Heart right ventricle (tissue), 16 donors: ENCODE data around the gene TNS3. TPM values are rescaled to one million over a fixed set of nuclear protein-coding genes. Genes with fewer than 3 reads are reported as not detected.

ENCODE experiments used
- ATAC-seq, 8 donors: fragments of 200-7000 bp; cut with Tn5 transposase; one replicate each; pipeline ENCODE4 v1.9.1; 2020; ENCODE audit warnings: mild to moderate bottlenecking in 8 of 8, moderate library complexity in 8 of 8, moderate number of reproducible peaks in 1 of 8
- DNase-seq, 2 donors: peaks; one replicate each; pipeline ENCODE4 v3.0.0-alpha.2; 2020
- H3K27ac ChIP-seq, 10 donors: fragments of 200-600 bp; sonication (generic) in 2 of 10; one replicate each; pipeline versions ENCODE4 v1.5.0 to v1.8.0; 2020 to 2022; ENCODE audit warnings: mild to moderate bottlenecking in 3 of 10
- H3K27me3 ChIP-seq, 7 donors: fragments of 200-600 bp; one replicate each; pipeline ENCODE4 v1.8.0; 2021 to 2022; ENCODE audit warnings: mild to moderate bottlenecking in 2 of 7
- H3K36me3 ChIP-seq, 9 donors: fragments of 200-600 bp; sonication (generic) in 1 of 9; one replicate each; pipeline versions ENCODE4 v1.5.0 to v1.8.0; 2020 to 2022; ENCODE audit warnings: mild to moderate bottlenecking in 2 of 9
- H3K4me1 ChIP-seq, 9 donors: fragments of 200-600 bp; sonication (generic) in 1 of 9; one replicate each; pipeline versions ENCODE4 v1.5.0 to v1.8.0; 2020 to 2022; ENCODE audit warnings: mild to moderate bottlenecking in 4 of 9
- H3K4me3 ChIP-seq, 10 donors: fragments of 200-600 bp; sonication (generic) in 2 of 10; one replicate each; pipeline versions ENCODE4 v1.5.0 to v1.8.0; 2020 to 2022; ENCODE audit warnings: mild to moderate bottlenecking in 7 of 10, moderate library complexity in 2 of 10
- H3K9me3 ChIP-seq, 11 donors: fragments of 200-600 bp in 10 of 11; sonication (generic) in 2 of 11; one replicate each; pipeline versions ENCODE4 v1.5.0 to v1.8.0; 2013 to 2022; ENCODE audit warnings: mild to moderate bottlenecking in 2 of 11, control low read depth in 1 of 11, moderate library complexity in 1 of 11
- WGBS, 2 donors: extraction: QIAGEN DNeasy Blood & Tissue Kit; methylation state at CpG; one replicate each; pipeline ENCODE4 v1.1.7; 2013; ENCODE audit warnings: inconsistent platforms in 1 of 2; 5-methylcytosine and 5-hydroxymethylcytosine counted together
- intact Hi-C, 10 donors: fragments of 100-400 bp; cut with DNase I; formaldehyde crosslinking; loops; one replicate each; pipeline versions ENCODE4 v1.11.1 to v1.14.2; 2022
- polyA plus RNA-seq, 2 donors: library from polyadenylated mRNA; stranded (reverse); fragments of 200-250 nt; gene quantifications; one replicate each; pipeline ENCODE4 v1.2.3, GENCODE V29; 2013
- total RNA-seq, 10 donors: library from RNA; stranded (reverse); fragmentation: NEBNext Ultra II Directional in 3 of 10; extraction: Animal tissue kit (Norgen Biotek cat#: 25700) in 3 of 10; gene quantifications; one replicate each; pipeline versions ENCODE4 v1.2.1 to v1.2.4, GENCODE V29; 2021 to 2023
- TF ChIP-seq, protein P1 (sequence below), 9 donors: fragments of 200-600 bp; sonication (generic) in 2 of 9; IDR thresholded peaks; one replicate each; pipeline versions ENCODE4 v1.5.0 to v1.8.0; 2021 to 2022; ENCODE audit warnings: antibody characterized with exemption in 9 of 9, mild to moderate bottlenecking in 5 of 9, moderate library complexity in 1 of 9
- donor health status: Arrhythmogenic right ventricular cardiomyopathy.
- donor health status: ischemic (EF 13 %, LVEDD 7.1; RV severe dilation, severe dysfunction).
- donor health status: healthy with polysubstance abuse.
- donor health status: DM: no; HTN: yes; CAD: no.
- donor health status: DM: no; HTN: no; CAD: no.
- donor health status: ischemic (EF 25% LVEDD 6.9; RV normal size, moderate dysfunction).
- donor health status: ischemic (EF 25% LVEDD 5.7; RV mildly dilated, moderate dysfunction).
- donor health status: healthy.
- donor health status: DM: yes; HTN: yes; CAD: no.
- donor health status: Ischemic cardiomyopathy.
- donor health status: ischemic (EF 35%, LVEDD 5.7; RV mildly dilated, moderate dysfunction).
- donor health status: nonischemic (EF 11% LVEDD 7.7; RV severe dilation, severe dysfunction).
- donor health status: DM: yes; HTN: yes; CAD: no.
- donor health status: PGD.
- donor health status: ischemic (EF 29% LVEDD 5.4; RV normal size, mild dysfunction).
- donor health status: nonischemic (EF 23%, LVEDD 6.1; RV moderate dilation, normal function).

Gene TNS3
- total and polyA plus RNA-seq, 12 donors, result 6.7 to 74.2 (median 34.0) TPM

- ATAC-seq (no peak), DNase-seq (no peak)
- intact Hi-C loops, result loop anchor here in 1 of 10 donors (10.0 kb wide), 2 partner anchors 58 to 62 kb away; no protein-coding TSS in a partner anchor
- Histone ChIP-seq H3K4me3 (no peak overlapping the region), H3K27ac (peak overlapping the region in 4 of 10 donors; percentile 4 to 57 (median 38)), H3K27me3 (no peaks in the 10 kb centered on the region), H3K4me1 (peaks cover 19 to 86% (median 56%) of the 10 kb centered on the region in 9 donors), H3K9me3 (peaks cover 0 to 5% (median 0%) of the 10 kb centered on the region in 11 donors), H3K36me3 (peaks cover 0 to 58% (median 0%) of the 10 kb centered on the region in 9 donors)
- 58 to 67% methylated on average over 8 of the region's 8 CpGs for WGBS, 2 donors
- TF ChIP-seq, protein P1, sequence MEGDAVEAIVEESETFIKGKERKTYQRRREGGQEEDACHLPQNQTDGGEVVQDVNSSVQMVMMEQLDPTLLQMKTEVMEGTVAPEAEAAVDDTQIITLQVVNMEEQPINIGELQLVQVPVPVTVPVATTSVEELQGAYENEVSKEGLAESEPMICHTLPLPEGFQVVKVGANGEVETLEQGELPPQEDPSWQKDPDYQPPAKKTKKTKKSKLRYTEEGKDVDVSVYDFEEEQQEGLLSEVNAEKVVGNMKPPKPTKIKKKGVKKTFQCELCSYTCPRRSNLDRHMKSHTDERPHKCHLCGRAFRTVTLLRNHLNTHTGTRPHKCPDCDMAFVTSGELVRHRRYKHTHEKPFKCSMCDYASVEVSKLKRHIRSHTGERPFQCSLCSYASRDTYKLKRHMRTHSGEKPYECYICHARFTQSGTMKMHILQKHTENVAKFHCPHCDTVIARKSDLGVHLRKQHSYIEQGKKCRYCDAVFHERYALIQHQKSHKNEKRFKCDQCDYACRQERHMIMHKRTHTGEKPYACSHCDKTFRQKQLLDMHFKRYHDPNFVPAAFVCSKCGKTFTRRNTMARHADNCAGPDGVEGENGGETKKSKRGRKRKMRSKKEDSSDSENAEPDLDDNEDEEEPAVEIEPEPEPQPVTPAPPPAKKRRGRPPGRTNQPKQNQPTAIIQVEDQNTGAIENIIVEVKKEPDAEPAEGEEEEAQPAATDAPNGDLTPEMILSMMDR (IDR thresholded peaks at IDR 0.05), result no peak
These were observed 249.0 kb downstream of the TNS3 start for GRCh38 chr7:47332681-47333553.

- H3K9me3 ChIP-seq, result peaks cover 0 to 3% (median 0%) of the 10 kb centered on the region in 11 donors
- no peak for ATAC-seq
- TF ChIP-seq, protein P1 (IDR thresholded peaks at IDR 0.05), result no peak
- DNase-seq, result no peak
- no peak overlapping the region for H3K4me3 ChIP-seq
- WGBS, 2 donors, result 61 to 62% methylated on average over 8 of the region's 8 CpGs
- H3K36me3 ChIP-seq, result peaks cover 0 to 55% (median 0%) of the 10 kb centered on the region in 9 donors
- peak overlapping the region in 5 of 10 donors; percentile 4 to 57 (median 45) for H3K27ac ChIP-seq
- H3K4me1 ChIP-seq, result peaks cover 22 to 90% (median 60%) of the 10 kb centered on the region in 9 donors
- intact Hi-C loops, result loop anchor here in 1 of 10 donors (10.0 kb wide), 2 partner anchors 57 to 63 kb away; no protein-coding TSS in a partner anchor
- no peaks in the 10 kb centered on the region for H3K27me3 ChIP-seq
These were observed 249.7 kb downstream of the TNS3 start for GRCh38 chr7:47332213-47332612.

DNA sequence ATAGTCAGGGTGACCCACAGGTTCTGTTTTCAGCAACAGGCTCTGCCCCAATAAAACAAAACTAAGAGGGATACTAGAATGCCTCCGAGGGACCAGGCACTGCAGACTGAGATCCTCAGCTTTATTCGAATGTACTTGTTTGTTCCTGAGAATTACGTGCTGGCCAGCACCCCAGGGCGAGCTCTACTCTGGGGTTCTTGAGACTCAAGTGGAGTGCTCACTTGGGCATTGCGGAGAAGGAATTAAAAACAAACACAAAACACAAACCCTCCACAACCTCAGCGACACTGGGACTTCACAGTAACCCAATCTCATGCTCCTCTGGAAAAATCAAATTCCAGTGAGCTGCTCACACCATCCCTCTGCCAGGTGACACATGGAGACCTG lies 250.7 kb downstream of the TNS3 start:
- DNase-seq (no peak), ATAC-seq (no peak)
- no peaks in the 10 kb centered on the region for H3K9me3 ChIP-seq
- TF ChIP-seq, protein P1 (IDR thresholded peaks at IDR 0.05), result no peak
- H3K27ac ChIP-seq, result peak overlapping the region in 3 of 10 donors; percentile 15 to 91 (median 26)
- H3K27me3 ChIP-seq, result no peaks in the 10 kb centered on the region
- peaks cover 0 to 54% (median 0%) of the 10 kb centered on the region in 9 donors for H3K36me3 ChIP-seq
- H3K4me1 ChIP-seq, result peaks cover 22 to 90% (median 61%) of the 10 kb centered on the region in 9 donors
- intact Hi-C loops, result loop anchor here in 1 of 10 donors (10.0 kb wide), 2 partner anchors 56 to 64 kb away; no protein-coding TSS in a partner anchor
- 76 to 82% methylated on average over 6 of the region's 6 CpGs for WGBS, 2 donors
- H3K4me3 ChIP-seq, result no peak overlapping the region

DNA sequence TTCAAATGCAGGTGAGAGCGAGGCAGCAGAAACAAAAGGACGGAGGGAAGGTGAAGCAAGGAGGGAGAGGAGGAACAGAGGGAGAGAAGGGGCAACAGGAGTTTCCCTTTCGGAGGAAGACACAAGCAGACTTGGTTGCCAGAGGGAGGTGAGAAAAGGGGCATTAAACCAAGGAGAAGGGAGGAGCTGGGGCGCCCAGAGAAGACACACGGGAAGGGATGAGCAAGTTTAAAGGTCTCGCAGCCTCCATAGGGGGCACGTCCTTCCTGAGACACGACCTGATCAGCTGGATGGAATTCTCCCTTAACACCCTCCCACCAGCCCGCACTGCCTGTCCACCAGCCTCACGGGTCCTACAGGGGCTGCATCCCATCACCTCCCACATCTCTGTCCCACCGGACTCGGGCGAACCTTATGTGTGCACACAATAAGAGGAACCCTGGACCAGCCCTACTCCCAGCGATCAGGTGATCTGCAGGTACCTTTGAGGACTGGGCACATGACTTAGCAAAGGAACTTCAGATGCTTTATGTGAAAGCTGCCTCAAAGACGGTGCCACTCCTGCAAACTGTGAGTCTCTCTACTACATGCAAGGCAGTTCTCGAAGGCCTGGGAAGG lies 251.2 kb downstream of the TNS3 start:
- peaks cover 0 to 51% (median 0%) of the 10 kb centered on the region in 9 donors for H3K36me3 ChIP-seq
- H3K9me3 ChIP-seq, result no peaks in the 10 kb centered on the region
- WGBS, 2 donors, result 91 to 92% methylated on average over 16 of the region's 16 CpGs
- no peak overlapping the region for H3K4me3 ChIP-seq
- ATAC-seq, result no peak
- TF ChIP-seq, protein P1 (IDR thresholded peaks at IDR 0.05), result no peak
- intact Hi-C loops, result loop anchor here in 1 of 10 donors (10.0 kb wide), 2 partner anchors 56 to 64 kb away; no protein-coding TSS in a partner anchor
- no peak for DNase-seq
- peaks cover 22 to 91% (median 61%) of the 10 kb centered on the region in 9 donors for H3K4me1 ChIP-seq
- peak overlapping the region in 4 of 10 donors; percentile 81 to 96 (median 92) for H3K27ac ChIP-seq
- no peaks in the 10 kb centered on the region for H3K27me3 ChIP-seq
